Mesendoderm (in vitro differentiated cells): Measurements from ENCODE around the gene SNAPC4.

ENCODE experiments used
- DNase-seq: peaks from one replicate; pipeline ENCODE4 v3.0.0; 2013
- H2AK5ac ChIP-seq: 2 replicates; pipeline ENCODE4 v1.6.1; 2013; ENCODE audit warnings: low read length, inconsistent platforms
- H2BK120ac ChIP-seq: 2 replicates; pipeline ENCODE4 v1.6.1; 2013; ENCODE audit warnings: low read depth, mild to moderate bottlenecking, low read length, moderate library complexity, mixed read lengths
- H2BK15ac ChIP-seq: replicated peaks from 2 replicates; pipeline ENCODE4 v1.6.1; 2013; ENCODE audit warnings: low read depth, mild to moderate bottlenecking, moderate library complexity
- H2BK5ac ChIP-seq: 2 replicates; pipeline ENCODE4 v1.6.1; 2013; ENCODE audit warnings: low read length, inconsistent platforms
- H3K18ac ChIP-seq: 2 replicates; pipeline ENCODE4 v1.6.1; 2013; ENCODE audit warnings: mild to moderate bottlenecking, low read length, mixed read lengths
- H3K23ac ChIP-seq: one replicate; pipeline ENCODE4 v1.6.1; 2013; ENCODE audit warnings: low read length
- H3K27ac ChIP-seq: 2 replicates; pipeline ENCODE4 v1.5.1; 2013; ENCODE audit warnings: low read depth, mild to moderate bottlenecking, inconsistent platforms, low read length, moderate library complexity
- H3K27me3 ChIP-seq: 2 replicates; pipeline ENCODE4 v1.6.1; 2013; ENCODE audit warnings: low read length, control low read depth, mild to moderate bottlenecking, inconsistent platforms; ENCODE audit not compliant: insufficient read depth, poor library complexity
- H3K36me3 ChIP-seq: 2 replicates; pipeline ENCODE4 v1.6.1; 2013; ENCODE audit warnings: low read length, inconsistent platforms; ENCODE audit not compliant: control insufficient read depth, insufficient read depth
- H3K4ac ChIP-seq: one replicate; pipeline ENCODE4 v1.6.1; 2013; ENCODE audit warnings: low read depth, mild to moderate bottlenecking, low read length, moderate library complexity
- H3K4me1 ChIP-seq: 2 replicates; pipeline ENCODE4 v1.6.1; 2013; ENCODE audit warnings: low read depth, low read length, inconsistent platforms; ENCODE audit not compliant: control insufficient read depth
- H3K4me2 ChIP-seq: 2 replicates; pipeline ENCODE4 v1.6.1; 2013; ENCODE audit warnings: low read length
- H3K4me3 ChIP-seq: 2 replicates; pipeline ENCODE4 v1.5.1; 2013; ENCODE audit warnings: mild to moderate bottlenecking, low read length
- H3K56ac ChIP-seq: one replicate; pipeline ENCODE4 v1.6.1; 2013; ENCODE audit warnings: low read length
- H3K79me1 ChIP-seq: 2 replicates; pipeline ENCODE4 v1.6.1; 2013; ENCODE audit warnings: low read length, inconsistent platforms
- H3K79me2 ChIP-seq: 2 replicates; pipeline ENCODE4 v1.6.1; 2013; ENCODE audit warnings: mild to moderate bottlenecking, low read length; ENCODE audit not compliant: control insufficient read depth, insufficient read depth
- H3K9ac ChIP-seq: 2 replicates; pipeline ENCODE4 v1.6.1; 2013; ENCODE audit warnings: low read length, inconsistent platforms
- H4K5ac ChIP-seq: one replicate; pipeline ENCODE4 v1.6.1; 2013; ENCODE audit warnings: low read length
- H4K8ac ChIP-seq: one replicate; pipeline ENCODE4 v1.6.1; 2013; ENCODE audit warnings: low read depth, mild to moderate bottlenecking, control low read depth, low read length, moderate library complexity
- WGBS: extraction: QIAGEN DNeasy Blood & Tissue Kit; methylation state at CpG from one replicate; pipeline ENCODE4 v1.1.7; 2013; ENCODE audit warnings: low lambda C conversion rate, missing lambda C conversion rate; ENCODE audit not compliant: insufficient coverage; ENCODE audit errors: extremely low coverage; 5-methylcytosine and 5-hydroxymethylcytosine counted together

The SNAPC4 gene

DNA sequence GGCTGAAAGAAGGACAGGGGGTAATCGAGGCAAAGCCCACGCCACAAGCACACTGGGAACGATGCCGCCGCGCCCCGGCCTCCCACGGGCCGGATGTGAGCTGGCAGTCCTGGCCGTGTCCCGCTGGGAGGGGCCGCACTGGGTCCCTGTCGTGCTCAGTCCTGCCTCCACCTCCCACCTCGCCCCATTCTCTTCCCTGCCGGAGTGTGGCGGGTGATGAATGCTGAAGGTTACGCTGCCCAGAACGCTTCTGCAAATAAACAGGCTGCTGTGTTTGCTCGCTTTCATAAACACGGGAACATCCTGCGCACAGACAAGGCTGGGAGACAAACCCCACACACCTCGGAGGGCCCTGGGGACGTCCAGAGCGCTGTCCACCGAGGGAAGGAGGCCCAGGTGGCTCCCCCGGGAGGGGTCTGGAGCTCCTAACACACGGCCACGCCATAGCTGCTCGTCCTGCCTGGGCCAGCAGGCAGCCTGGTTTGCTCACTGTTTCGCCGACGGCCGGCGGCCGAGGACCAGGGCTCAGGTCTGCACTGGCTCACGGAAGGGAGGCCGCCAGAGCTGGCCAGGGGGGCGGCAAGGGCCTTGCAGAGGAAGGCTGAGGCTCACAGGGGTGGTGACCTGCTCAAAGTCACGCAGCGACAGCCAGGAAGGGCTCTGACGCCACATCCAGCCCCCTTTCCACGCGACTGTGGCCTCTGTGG, 38.8 kb downstream of the SNAPC4 start:
- Histone ChIP-seq H4K5ac (no peak overlapping the region), H2BK5ac (no peak overlapping the region), H2BK15ac (no peak overlapping the region), H3K4me3 (no peak overlapping the region), H3K4me1 (peaks cover 2% of the 10 kb centered on the region), H3K56ac (no peak overlapping the region), H3K9ac (no peak overlapping the region), H3K18ac (no peak overlapping the region), H3K79me2 (no peaks in the 10 kb centered on the region), H4K8ac (no peak overlapping the region), H3K36me3 (no peaks in the 10 kb centered on the region), H3K4me2 (no peak overlapping the region), H2BK120ac (no peak overlapping the region), H3K4ac (no peak overlapping the region), H3K23ac (no peak overlapping the region), H3K27ac (no peak overlapping the region), H2AK5ac (no peak overlapping the region), H3K79me1 (peaks cover 3% of the 10 kb centered on the region), H3K27me3 (no peaks in the 10 kb centered on the region)
- no peak for DNase-seq
- WGBS, result no CpG with 5 or more reads among the region's 43 CpGs

DNA sequence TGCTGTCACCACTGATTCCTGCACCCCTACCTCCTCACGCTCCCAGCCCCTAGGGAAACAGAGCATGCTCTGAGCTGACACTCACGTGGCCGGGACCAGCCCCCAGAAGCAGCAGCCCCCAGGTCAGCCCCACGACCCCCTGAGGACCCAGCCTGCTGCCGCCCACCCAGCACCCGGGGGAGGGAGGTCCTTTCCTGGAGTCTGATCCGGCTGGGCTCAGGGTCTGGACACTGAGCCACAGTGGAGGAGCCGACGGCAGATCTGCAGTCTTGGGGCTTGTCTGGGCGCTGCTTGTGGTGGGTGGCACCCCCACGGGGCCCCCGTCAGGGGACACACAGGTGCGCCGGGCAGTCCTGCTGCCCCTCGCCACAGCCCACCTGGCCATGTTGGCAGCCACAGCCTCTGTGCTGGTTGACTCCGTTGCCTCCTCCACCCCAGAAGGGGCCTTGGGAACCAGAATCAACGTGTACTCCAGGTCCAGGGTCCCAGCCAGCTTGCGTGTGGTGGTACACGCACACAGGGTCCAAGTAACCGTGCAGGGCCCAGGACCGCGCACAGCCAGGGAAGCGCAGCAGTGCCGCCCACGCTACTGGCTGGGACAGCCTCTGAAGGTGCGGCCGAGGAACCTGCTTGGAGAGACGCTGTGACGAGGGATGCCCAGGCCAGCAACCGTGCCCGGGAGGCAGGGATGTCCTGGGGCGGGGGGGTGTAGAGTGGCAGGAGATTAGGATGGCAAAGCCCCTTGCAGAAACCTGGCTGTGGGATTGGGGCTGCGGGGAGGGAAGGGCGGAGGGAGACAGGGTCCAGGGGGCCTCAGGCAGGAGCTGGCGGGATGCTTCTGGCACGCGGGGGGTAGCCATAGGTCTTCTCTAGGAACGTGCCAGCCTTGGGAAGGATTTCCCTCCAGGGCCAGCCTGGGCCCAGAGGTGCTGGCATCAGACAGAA, 39.9 kb downstream of the SNAPC4 start:
- Histone ChIP-seq H3K27me3 (no peaks in the 10 kb centered on the region), H2BK5ac (no peak overlapping the region), H3K36me3 (no peaks in the 10 kb centered on the region), H4K5ac (no peak overlapping the region), H3K27ac (no peak overlapping the region), H3K4me3 (no peak overlapping the region), H3K4me2 (no peak overlapping the region), H2BK120ac (no peak overlapping the region), H2BK15ac (no peak overlapping the region), H3K23ac (no peak overlapping the region), H3K79me2 (no peaks in the 10 kb centered on the region), H3K9ac (no peak overlapping the region), H4K8ac (no peak overlapping the region), H3K4ac (no peak overlapping the region), H3K18ac (no peak overlapping the region), H3K4me1 (peaks cover 2% of the 10 kb centered on the region), H3K79me1 (peaks cover 3% of the 10 kb centered on the region), H2AK5ac (no peak overlapping the region), H3K56ac (no peak overlapping the region)
- no peak for DNase-seq
- no CpG with 5 or more reads among the region's 38 CpGs for WGBS

DNA sequence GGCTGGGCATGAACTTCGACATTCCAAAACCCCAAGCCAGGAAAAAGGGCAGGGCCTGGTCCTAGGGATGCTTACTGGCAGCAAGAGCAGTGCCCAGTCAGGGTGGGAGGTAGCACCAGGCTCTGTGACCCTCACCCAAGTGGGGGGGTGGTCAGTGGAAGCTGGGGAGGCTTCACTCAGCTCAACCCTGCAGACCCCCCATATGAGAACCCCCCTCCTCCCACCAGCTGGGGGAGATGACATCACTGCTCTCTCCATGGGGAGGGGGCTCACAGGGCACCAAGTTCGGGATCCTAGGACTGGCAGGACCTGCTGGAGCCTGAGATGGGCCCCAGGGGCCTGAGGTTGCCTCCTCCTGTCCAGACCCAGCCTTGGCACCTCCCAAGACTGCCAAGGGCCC, 41.1 kb downstream of the SNAPC4 start:
- Histone ChIP-seq H3K79me1 (peaks cover 3% of the 10 kb centered on the region), H2BK5ac (no peak overlapping the region), H3K18ac (no peak overlapping the region), H3K4me3 (no peak overlapping the region), H2AK5ac (no peak overlapping the region), H4K5ac (no peak overlapping the region), H3K56ac (no peak overlapping the region), H3K79me2 (no peaks in the 10 kb centered on the region), H2BK15ac (no peak overlapping the region), H3K36me3 (no peaks in the 10 kb centered on the region), H3K23ac (no peak overlapping the region), H2BK120ac (no peak overlapping the region), H3K27me3 (no peaks in the 10 kb centered on the region), H3K4ac (no peak overlapping the region), H3K9ac (no peak overlapping the region), H4K8ac (no peak overlapping the region), H3K4me1 (peaks cover 1% of the 10 kb centered on the region), H3K27ac (no peak overlapping the region), H3K4me2 (no peak overlapping the region)
- DNase-seq, result no peak
- no CpG with 5 or more reads among the region's 2 CpGs for WGBS

DNA sequence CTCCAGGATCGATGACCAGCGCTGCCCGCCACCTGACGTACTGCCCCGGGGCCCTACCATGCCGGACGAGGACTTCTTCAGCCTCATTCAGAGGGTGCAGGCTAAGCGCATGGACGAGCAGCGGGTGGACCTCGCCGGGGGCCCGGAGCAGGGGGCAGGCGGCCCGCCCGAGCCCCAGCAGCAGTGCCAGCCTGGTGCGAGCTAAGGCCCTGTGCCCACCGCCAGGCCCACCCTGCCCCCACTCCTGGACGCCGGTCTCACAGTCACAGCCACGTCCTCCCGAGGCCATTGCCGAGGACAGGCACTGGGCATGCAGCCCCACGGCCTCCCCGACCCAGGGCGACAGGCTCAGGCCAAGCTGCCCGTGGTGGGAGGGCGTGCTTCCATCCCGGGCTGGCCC, 42.0 kb downstream of the SNAPC4 start:
- no CpG with 5 or more reads among the region's 29 CpGs for WGBS

DNA sequence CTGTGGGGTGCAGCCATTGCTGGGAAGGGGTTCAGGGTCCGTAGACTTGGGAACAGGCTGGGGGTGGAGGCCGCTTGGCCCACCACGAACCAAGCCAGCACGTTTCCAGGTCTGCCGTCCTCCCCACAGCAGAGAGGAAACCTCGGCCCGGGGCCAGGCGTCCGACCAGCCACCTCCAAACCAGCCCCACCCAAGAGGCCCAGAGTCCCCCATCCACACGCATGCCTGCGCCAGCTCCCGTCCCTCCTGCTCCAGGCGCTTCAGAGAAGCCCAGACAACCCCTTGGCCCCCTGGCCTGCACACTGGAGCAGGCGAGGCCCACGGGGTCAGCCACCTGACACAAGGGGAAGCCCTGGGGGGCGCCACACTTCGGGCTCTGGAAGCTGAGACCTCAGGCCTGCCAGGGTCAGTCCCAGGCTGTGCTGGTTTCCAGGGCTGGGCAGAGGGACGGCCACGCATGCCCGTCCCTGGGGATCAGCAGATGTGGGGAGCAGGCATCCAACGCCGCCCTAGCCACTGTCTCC, 42.7 kb downstream of the SNAPC4 start:
- Histone ChIP-seq H3K27me3 (no peaks in the 10 kb centered on the region), H3K9ac (no peak overlapping the region), H3K79me2 (no peaks in the 10 kb centered on the region), H3K56ac (no peak overlapping the region), H3K18ac (no peak overlapping the region), H2BK120ac (no peak overlapping the region), H3K79me1 (no peaks in the 10 kb centered on the region), H4K8ac (no peak overlapping the region), H2BK5ac (no peak overlapping the region), H2BK15ac (no peak overlapping the region), H3K23ac (no peak overlapping the region), H3K27ac (no peak overlapping the region), H3K4me2 (no peak overlapping the region), H3K36me3 (no peaks in the 10 kb centered on the region), H4K5ac (no peak overlapping the region), H3K4me1 (no peaks in the 10 kb centered on the region), H3K4ac (no peak overlapping the region), H3K4me3 (no peak overlapping the region), H2AK5ac (no peak overlapping the region)
- WGBS, result no CpG with 5 or more reads among the region's 22 CpGs
- DNase-seq, result no peak

More for the DNA sequence above, 42.0 kb downstream of the SNAPC4 start:
- no peak overlapping the region for H3K56ac ChIP-seq
- H4K8ac ChIP-seq, result no peak overlapping the region
- DNase-seq, result no peak
- no peak overlapping the region for H3K4me3 ChIP-seq
- no peak overlapping the region for H2BK5ac ChIP-seq
- H3K79me2 ChIP-seq, result no peaks in the 10 kb centered on the region
- H2AK5ac ChIP-seq, result no peak overlapping the region
- H2BK120ac ChIP-seq, result no peak overlapping the region
- no peak overlapping the region for H3K27ac ChIP-seq
- H3K9ac ChIP-seq, result no peak overlapping the region
- H3K36me3 ChIP-seq, result no peaks in the 10 kb centered on the region
- H3K4me2 ChIP-seq, result no peak overlapping the region
- no peaks in the 10 kb centered on the region for H3K4me1 ChIP-seq
- no peak overlapping the region for H2BK15ac ChIP-seq
- H3K79me1 ChIP-seq, result peaks cover 3% of the 10 kb centered on the region
- H3K23ac ChIP-seq, result no peak overlapping the region
- no peak overlapping the region for H4K5ac ChIP-seq
- H3K27me3 ChIP-seq, result no peaks in the 10 kb centered on the region
- H3K4ac ChIP-seq, result no peak overlapping the region
- no peak overlapping the region for H3K18ac ChIP-seq
